ENCODE results near the gene DSTN. TPM values are rescaled to one million over a fixed set of nuclear protein-coding genes. Genes with fewer than 3 reads are reported as not detected.
"Not testable (repeated sequence)": the region's sequence is repeated elsewhere in the genome, so short reads cannot be mapped to it uniquely, and the experiment has no call there.

The DSTN gene
- total RNA-seq, 1 donor from 2014 or later, result 91.9 TPM

- no peaks in the 10 kb centered on the region for H3K27me3 Mint-ChIP-seq (ENCODE audit: low read depth)
- no peak for TF ChIP-seq CTCF (conservative IDR thresholded peaks at IDR 0.05)
- peaks cover 12% of the 10 kb centered on the region for H3K4me1 Mint-ChIP-seq
- DNase-seq (ENCODE audit: low read depth, low spot score), result no peak
- H3K36me3 Mint-ChIP-seq (ENCODE audit: low read depth), result peaks cover 30% of the 10 kb centered on the region
- peaks cover 4% of the 10 kb centered on the region for H3K9me3 Mint-ChIP-seq
- no peak overlapping the region for H3K27ac Mint-ChIP-seq (ENCODE audit: unreplicated experiment)
- H3K4me3 Mint-ChIP-seq, result no peak overlapping the region
Observed at GRCh38 chr20:17657898-17658647, 88.2 kb downstream of the DSTN start.

- peaks cover 12% of the 10 kb centered on the region for H3K4me1 Mint-ChIP-seq
- no peaks in the 10 kb centered on the region for H3K27me3 Mint-ChIP-seq (ENCODE audit: low read depth)
- H3K36me3 Mint-ChIP-seq (ENCODE audit: low read depth), result peaks cover 30% of the 10 kb centered on the region
- DNase-seq (ENCODE audit: low read depth, low spot score), result no peak
- H3K9me3 Mint-ChIP-seq, result peaks cover 4% of the 10 kb centered on the region
- TF ChIP-seq CTCF (conservative IDR thresholded peaks at IDR 0.05), result no peak
- no peak overlapping the region for H3K27ac Mint-ChIP-seq (ENCODE audit: unreplicated experiment)
- no peak overlapping the region for H3K4me3 Mint-ChIP-seq
Observed at GRCh38 chr20:17658648-17658993, 88.7 kb downstream of the DSTN start.

- H3K27ac Mint-ChIP-seq (ENCODE audit: unreplicated experiment), result not testable (repeated sequence)
Observed at GRCh38 chr20:17659344-17659743, 89.5 kb downstream of the DSTN start.

More at GRCh38 chr20:17659344-17659743, 89.5 kb downstream of the DSTN start:
- Mint-ChIP-seq H3K4me1 (peaks cover 12% of the 10 kb centered on the region), H3K36me3 (ENCODE audit: low read depth) (peaks cover 28% of the 10 kb centered on the region)
- not testable (repeated sequence) for H3K4me3 Mint-ChIP-seq; H3K9me3 Mint-ChIP-seq; H3K27me3 Mint-ChIP-seq (ENCODE audit: low read depth); DNase-seq (ENCODE audit: low read depth, low spot score)

Other genes with a start within 250 kb of the DSTN start
- gene BFSP1, start 38.7 kb upstream of the DSTN start, total RNA-seq, result 3.9 and 4.2 TPM in 2 replicates
- gene RRBP1, start 112.2 kb downstream of the DSTN start, total RNA-seq, result 46.7 and 50.9 TPM in 2 replicates
- not detected in 2 replicates for gene BANF2, start 129.9 kb downstream of the DSTN start, total RNA-seq